Jurkat, Clone E6-1 (cell line): ENCODE measurements around the gene CD83. TPM values are rescaled to one million over a fixed set of nuclear protein-coding genes. Genes with fewer than 3 reads are reported as not detected.
"Not testable (repeated sequence)": the region's sequence is repeated elsewhere in the genome, so short reads cannot be mapped to it uniquely, and the experiment has no call there.

Experiments
- DNase-seq: peaks from one replicate; pipeline ENCODE4 v3.0.0-alpha.2; 2011; ENCODE audit warnings: low read depth, low spot score
- H3K4me3 ChIP-seq: 2 replicates; pipeline ENCODE4 v1.5.1; 2011; ENCODE audit warnings: mild to moderate bottlenecking, low read length, control low read depth, moderate library complexity
- polyA plus RNA-seq: library from polyadenylated mRNA; unstranded; fragments of >200 nt; gene quantifications from one replicate; pipeline ENCODE4 v1.2.1, GENCODE V29; 2012; ENCODE audit warnings: missing spikeins; ENCODE audit not compliant: insufficient read length, insufficient read depth

The CD83 gene
- 23.8 TPM for polyA plus RNA-seq

GRCh38 chr6:14117158-14118090 is at the start of gene CD83:
TSS of gene CD83 (plus strand) at chr6:14117772. CDS start at chr6:14117812, 40 bp downstream.
- peak within 1 kb of the TSS; percentile 82 for H3K4me3 ChIP-seq
- DNase-seq, result peak; percentile 68

DNA sequence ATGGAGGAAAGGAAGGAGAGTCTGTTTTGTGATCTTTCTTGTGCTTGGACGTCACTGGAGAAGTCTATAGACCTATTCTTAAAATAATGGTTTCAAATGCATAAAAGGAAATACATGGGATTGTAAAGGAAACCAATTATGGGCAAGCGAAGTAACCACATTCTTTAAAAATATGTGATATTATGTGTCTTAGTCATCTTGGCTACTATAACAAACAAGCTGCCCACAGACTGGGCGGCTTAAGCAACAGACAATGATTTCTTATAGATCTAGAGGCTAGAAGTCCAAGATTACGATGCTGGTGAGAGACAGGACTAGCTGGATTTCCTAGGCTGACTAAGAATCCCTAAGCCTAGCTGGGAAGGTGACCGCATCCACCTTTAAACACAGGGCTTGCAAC is 49.4 kb upstream of the CD83 start:
- DNase-seq, result no peak
- H3K4me3 ChIP-seq, result no peak overlapping the region

- no peak overlapping the region for H3K4me3 ChIP-seq
- no peak for DNase-seq
These were observed 48.9 kb upstream of the CD83 start for GRCh38 chr6:14068623-14069022.

DNA sequence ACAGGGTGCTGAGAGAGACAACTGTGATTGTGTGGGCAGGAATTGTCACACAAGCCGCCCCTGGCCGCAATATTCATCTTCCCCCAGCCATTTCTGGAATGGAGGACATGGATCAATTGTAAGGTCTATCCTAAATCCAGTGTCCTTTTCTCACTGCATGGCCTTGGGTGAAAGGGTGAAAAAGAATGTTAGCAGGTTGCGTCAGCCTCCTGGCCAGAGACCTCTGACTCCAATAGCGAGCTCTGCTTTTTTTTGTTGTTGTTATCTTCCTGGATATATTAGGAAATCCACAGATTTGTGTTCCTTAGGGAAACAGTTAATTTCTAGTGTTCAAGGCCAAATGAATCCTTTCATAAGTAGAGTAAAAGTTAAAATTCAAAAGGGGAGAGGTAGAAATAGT is 47.1 kb upstream of the CD83 start:
- DNase-seq, result no peak
- no peak overlapping the region for H3K4me3 ChIP-seq

GRCh38 chr6:14072084-14072483 is 45.5 kb upstream of the CD83 start:
- DNase-seq, result no peak

GRCh38 chr6:14073561-14074354 is 43.8 kb upstream of the CD83 start:
- not testable (repeated sequence) for H3K4me3 ChIP-seq, DNase-seq

More at GRCh38 chr6:14072084-14072483, 45.5 kb upstream of the CD83 start:
- H3K4me3 ChIP-seq, result no peak overlapping the region

GRCh38 chr6:14074476-14075094 is 43.0 kb upstream of the CD83 start:
- H3K4me3 ChIP-seq, result no peak overlapping the region
- DNase-seq, result no peak

DNA sequence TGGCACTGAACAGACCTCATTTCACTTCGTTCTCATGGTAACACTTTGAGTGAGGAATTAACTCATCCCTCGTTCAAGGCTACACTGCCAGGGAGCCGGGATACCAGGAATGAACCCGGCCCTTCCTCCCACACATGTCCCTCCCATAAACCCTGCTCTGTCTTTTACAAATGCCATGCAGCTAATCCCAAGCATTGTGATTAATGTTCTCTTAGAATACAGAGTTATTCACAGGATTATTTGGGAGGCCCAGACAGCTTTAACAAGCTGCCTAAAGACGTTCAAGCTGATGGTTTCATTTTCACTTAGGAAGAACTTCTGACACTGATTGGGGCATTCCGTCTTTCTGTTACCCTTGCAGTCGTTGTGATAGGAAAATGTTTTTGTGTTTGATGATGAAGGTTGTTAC is 42.5 kb upstream of the CD83 start:
- DNase-seq, result peak; percentile 8
- H3K4me3 ChIP-seq, result no peak overlapping the region

DNA sequence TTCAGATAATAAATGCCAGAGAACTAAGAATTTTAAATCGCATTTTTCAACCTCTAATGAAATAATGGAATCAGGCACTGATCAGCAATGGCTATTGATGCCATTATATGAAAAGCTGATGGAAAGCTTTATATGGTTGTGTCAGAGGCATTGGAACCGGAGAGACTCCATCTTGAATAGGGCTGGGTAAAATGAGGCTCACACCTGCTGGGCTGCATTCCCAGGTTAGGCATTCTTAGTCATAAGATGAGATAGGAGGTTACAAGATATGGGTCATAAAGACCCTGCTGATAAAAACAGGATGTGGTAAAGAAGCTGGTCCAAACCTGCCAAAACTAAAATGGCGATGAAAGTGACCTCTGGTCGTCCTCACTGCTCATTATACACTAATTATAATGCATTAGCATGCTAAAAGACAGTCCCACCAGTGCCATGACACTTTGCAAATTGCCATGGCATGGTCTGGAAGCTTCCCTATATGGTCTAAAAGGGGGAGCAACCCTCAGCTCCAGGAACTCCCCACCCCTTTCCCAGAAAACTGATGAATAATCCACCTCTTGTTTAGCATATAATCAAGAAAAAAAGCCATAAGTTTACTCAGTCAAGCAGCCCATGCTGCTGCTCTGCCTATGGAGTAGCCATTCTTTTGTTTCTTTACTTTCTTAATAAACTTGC is 40.2 kb upstream of the CD83 start:
- DNase-seq, result no peak
- H3K4me3 ChIP-seq, result no peak overlapping the region

DNA sequence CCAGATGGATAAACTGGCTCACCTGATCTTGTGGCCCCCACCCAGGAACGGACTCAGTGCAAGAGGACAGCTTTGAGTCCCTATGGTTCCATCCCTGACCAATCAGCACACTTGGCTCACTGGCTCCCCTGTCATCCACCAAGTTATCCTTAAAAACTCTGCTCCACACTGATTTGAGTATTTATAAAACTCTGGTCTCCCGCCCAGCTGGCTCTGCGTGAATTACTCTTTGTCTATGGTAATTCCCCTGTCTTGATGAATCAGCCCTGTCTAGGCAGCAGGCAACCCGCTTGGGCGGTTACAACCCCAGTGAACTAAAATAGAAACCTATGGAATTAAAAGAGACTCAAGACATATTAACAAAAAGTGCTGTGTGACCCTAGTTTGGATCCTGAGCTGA is 38.1 kb upstream of the CD83 start:
- no peak for DNase-seq

DNA sequence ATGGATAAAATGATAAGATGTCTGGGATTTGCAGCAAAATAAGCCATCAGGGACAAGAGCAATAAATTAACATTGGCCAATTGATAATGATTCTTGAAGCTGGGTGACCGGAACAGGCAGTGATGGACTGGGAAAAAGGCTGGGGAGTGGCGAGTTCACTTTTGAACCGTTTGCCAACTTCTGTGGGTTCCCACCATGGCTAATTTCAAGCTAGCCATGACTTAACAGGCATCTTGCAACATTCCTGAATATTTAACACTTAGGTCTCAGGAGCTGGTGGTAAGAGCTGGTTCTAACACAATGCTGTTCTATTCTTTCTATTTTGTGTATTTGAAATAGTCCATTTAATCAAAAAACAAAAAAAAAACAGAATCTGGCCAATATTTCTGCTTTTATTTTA is 37.6 kb upstream of the CD83 start:
- DNase-seq, result no peak
- H3K4me3 ChIP-seq, result no peak overlapping the region

More for the DNA sequence above, 38.1 kb upstream of the CD83 start:
- H3K4me3 ChIP-seq, result no peak overlapping the region

GRCh38 chr6:14081126-14081525 is 36.4 kb upstream of the CD83 start:
- H3K4me3 ChIP-seq, result no peak overlapping the region
- DNase-seq, result no peak

- DNase-seq, result no peak
- no peak overlapping the region for H3K4me3 ChIP-seq
These were observed 34.8 kb upstream of the CD83 start for GRCh38 chr6:14082771-14083170.

DNA sequence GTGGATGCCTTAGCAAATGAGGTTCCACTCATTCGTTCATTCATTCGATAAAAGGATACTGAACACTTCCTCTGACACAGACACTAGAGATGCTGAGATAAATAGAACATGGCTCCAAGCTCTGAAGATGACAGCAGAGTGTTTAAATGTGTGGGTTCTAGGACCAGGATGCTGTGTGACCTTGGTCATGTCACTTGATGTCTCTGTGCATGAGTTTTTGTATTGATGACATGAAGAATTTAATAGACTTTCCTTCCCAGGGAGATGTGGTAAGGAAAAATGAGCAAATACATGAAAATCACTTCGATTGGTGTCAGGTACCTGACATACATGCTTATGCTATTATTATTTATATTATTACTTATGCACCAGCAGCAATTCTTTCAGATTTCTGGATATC is 34.3 kb upstream of the CD83 start:
- no peak overlapping the region for H3K4me3 ChIP-seq
- no peak for DNase-seq

DNA sequence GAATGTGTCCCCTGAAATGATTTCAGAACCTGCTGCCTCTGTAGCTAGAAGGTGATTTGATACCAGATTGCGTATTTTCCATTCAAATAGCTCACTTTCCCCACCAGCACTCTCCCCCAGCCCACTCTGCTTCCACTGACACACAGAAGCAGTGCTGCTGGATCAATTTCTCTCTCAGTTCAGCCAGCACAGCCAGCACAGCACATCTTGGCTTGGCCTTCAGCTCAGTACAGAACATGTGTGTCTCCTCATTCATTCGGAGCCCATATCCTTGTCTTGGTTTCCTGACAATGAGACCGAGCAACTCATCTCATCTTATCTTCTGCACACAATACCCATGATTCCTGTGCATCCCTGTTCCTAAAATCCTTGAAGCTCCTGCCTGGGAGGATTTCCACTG is 33.8 kb upstream of the CD83 start:
- H3K4me3 ChIP-seq, result no peak overlapping the region
- DNase-seq, result no peak

DNA sequence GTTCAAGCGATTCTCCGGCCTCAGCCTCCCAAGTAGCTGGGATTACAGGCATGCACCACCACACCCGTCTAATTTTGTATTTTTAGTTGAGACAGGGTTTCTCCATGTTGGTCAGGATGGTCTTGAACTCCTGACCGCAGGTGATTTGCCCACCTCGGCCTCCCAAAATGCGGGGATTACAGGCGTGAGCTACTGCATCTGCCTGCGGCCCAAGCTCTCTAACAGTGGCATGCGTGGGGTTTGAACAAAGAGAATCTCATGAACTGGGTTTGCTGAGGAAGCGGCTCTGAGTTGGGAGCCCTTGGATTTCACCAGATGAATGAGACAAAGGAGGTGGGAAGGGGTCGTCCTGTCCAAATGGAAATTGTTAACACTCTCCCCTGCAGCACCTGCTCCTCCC is 33.2 kb upstream of the CD83 start:
- DNase-seq, result no peak
- H3K4me3 ChIP-seq, result no peak overlapping the region

DNA sequence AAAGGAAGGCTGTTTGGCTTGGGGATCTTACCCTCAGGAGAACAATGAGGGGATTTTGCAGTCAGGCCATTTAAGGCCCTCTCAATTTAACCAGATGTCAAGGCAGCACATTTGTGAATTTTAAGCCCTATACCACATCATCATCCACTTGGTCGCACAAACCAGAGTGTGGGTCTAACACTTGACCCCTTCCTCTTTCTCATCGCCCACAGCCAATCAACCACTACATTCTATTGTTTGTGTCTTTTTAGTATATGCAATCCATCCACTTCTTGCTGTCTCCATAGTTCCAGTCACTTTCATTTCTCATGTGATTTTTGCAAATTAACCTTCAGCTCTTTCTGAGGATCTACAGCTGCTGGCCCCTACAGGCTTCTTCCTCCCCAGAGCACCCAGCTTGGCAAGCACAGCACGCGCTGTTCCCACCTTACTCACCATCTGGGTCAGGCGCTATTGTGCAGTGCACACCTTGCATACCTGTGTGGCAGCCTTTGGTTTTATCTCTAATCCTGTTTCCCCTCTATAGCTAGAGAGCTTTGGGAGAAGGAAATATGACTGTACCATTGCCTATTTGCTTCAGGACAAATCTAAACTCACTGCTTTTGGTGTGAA is 32.3 kb upstream of the CD83 start:
- H3K4me3 ChIP-seq, result no peak overlapping the region
- no peak for DNase-seq

DNA sequence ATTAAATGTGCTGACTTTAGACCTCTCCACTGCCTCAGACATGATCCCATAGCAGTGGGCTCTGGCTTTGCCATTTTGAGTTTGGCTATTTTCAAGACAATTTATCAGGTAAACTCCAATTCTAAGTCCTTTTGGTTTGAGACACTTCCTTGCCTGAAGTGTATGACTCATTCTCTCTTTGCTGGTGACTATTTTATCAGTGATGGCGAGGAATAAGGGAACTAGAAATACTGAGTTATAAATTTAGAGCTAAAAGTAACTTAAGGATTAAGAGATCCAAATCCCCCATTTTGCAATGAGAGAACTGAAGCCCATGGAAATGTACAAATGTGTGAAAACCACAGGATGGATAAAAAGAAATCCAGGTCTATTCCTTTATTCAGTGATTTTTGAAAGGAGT is 30.9 kb upstream of the CD83 start:
- H3K4me3 ChIP-seq, result no peak overlapping the region
- no peak for DNase-seq
